Peyer's patch (tissue), 4 donors: ENCODE data around the gene KIF6. TPM values are rescaled to one million over a fixed set of nuclear protein-coding genes. Genes with fewer than 3 reads are reported as not detected.

Experiments used
- DNase-seq, 3 donors: peaks; one replicate each; pipeline ENCODE4 v3.0.0-alpha.2; 2017 to 2019
- H3K27ac ChIP-seq, 4 donors: fragments of 200-600 bp; sonication (generic); one replicate each; pipeline ENCODE4 v1.5.1; 2016 to 2019
- H3K27me3 ChIP-seq, 2 donors: fragments of 200-600 bp; sonication (generic); one replicate each; pipeline ENCODE4 v1.5.1; 2019
- H3K36me3 ChIP-seq, 3 donors: fragments of 200-600 bp; sonication (generic); one replicate each; pipeline ENCODE4 v1.5.1; 2016 to 2019
- H3K4me1 ChIP-seq, 4 donors: fragments of 200-600 bp; sonication (generic); one replicate each; pipeline ENCODE4 v1.5.1; 2016 to 2019
- H3K4me3 ChIP-seq, 4 donors: fragments of 200-600 bp; sonication (generic); 1 replicate in 3 of 4; 2 replicates in 1 of 4; pipeline ENCODE4 v1.5.1; 2016 to 2019; ENCODE audit warnings: mild to moderate bottlenecking in 1 of 4
- H3K9me3 ChIP-seq, 4 donors: fragments of 200-600 bp; sonication (generic); one replicate each; pipeline ENCODE4 v1.5.1; 2016 to 2019; ENCODE audit warnings: mild to moderate bottlenecking in 1 of 4
- CTCF ChIP-seq, 6 experiments: fragments of 450-650 bp in 4 of 6; fragments of 200-600 bp in 2 of 6; sonication (generic) in 1 of 6; IDR thresholded peaks; one replicate each; pipeline ENCODE4 v1.5.1; 2017 to 2019; ENCODE audit warnings: antibody characterized with exemption in 6 of 6, mild to moderate bottlenecking in 3 of 6, moderate library complexity in 1 of 6
- POLR2A ChIP-seq, 2 donors: fragments of 450-650 bp; IDR thresholded peaks; one replicate each; pipeline ENCODE4 v1.5.1; 2017; ENCODE audit warnings: antibody characterized with exemption in 2 of 2, mild to moderate bottlenecking in 2 of 2, moderate library complexity in 2 of 2
- total RNA-seq, 4 donors: library from RNA; depleted of rRNA; stranded (reverse); fragments of >200 nt; gene quantifications; one replicate each; pipeline ENCODE4 v1.1.0, GENCODE V29; 2016

The KIF6 gene
- total RNA-seq, 4 donors from 2014 or later: 0.83 TPM; not detected in 3

- TF ChIP-seq POLR2A (IDR thresholded peaks at IDR 0.05): no peak
- TF ChIP-seq CTCF (IDR thresholded peaks at IDR 0.05): no peak
- Histone ChIP-seq H3K27me3 (no peaks in the 10 kb centered on the region), H3K4me3 (no peak overlapping the region), H3K4me1 (no peaks in the 10 kb centered on the region), H3K36me3 (no peaks in the 10 kb centered on the region), H3K27ac (no peak overlapping the region), H3K9me3 (no peaks in the 10 kb centered on the region)
- DNase-seq: no peak
Observed at GRCh38 chr6:39386487-39386886, 338.7 kb downstream of the KIF6 start.

- no peak for DNase-seq
- H3K36me3 ChIP-seq: no peaks in the 10 kb centered on the region
- no peaks in the 10 kb centered on the region for H3K9me3 ChIP-seq
- no peaks in the 10 kb centered on the region for H3K4me1 ChIP-seq
- no peak overlapping the region for H3K27ac ChIP-seq
- TF ChIP-seq CTCF (IDR thresholded peaks at IDR 0.05) (no peak), POLR2A (IDR thresholded peaks at IDR 0.05) (no peak)
- no peaks in the 10 kb centered on the region for H3K27me3 ChIP-seq
- H3K4me3 ChIP-seq: no peak overlapping the region
Observed at GRCh38 chr6:39381550-39382140, 343.6 kb downstream of the KIF6 start.

GRCh38 chr6:39380837-39381549, 344.2 kb downstream of the KIF6 start:
- Histone ChIP-seq H3K4me3 (no peak overlapping the region), H3K27ac (no peak overlapping the region), H3K4me1 (no peaks in the 10 kb centered on the region), H3K9me3 (no peaks in the 10 kb centered on the region), H3K36me3 (no peaks in the 10 kb centered on the region), H3K27me3 (no peaks in the 10 kb centered on the region)
- DNase-seq: no peak
- no peak for TF ChIP-seq CTCF (IDR thresholded peaks at IDR 0.05)
- no peak for TF ChIP-seq POLR2A (IDR thresholded peaks at IDR 0.05)

- Histone ChIP-seq H3K27ac (no peak overlapping the region), H3K36me3 (no peaks in the 10 kb centered on the region), H3K9me3 (no peaks in the 10 kb centered on the region), H3K4me1 (no peaks in the 10 kb centered on the region), H3K4me3 (no peak overlapping the region), H3K27me3 (no peaks in the 10 kb centered on the region)
- no peak for TF ChIP-seq CTCF (IDR thresholded peaks at IDR 0.05)
- TF ChIP-seq POLR2A (IDR thresholded peaks at IDR 0.05): no peak
- DNase-seq: no peak
Observed at GRCh38 chr6:39378960-39379425, 346.2 kb downstream of the KIF6 start.

GRCh38 chr6:39378175-39378959, 346.8 kb downstream of the KIF6 start:
- Histone ChIP-seq H3K9me3 (no peaks in the 10 kb centered on the region), H3K4me3 (no peak overlapping the region), H3K27ac (no peak overlapping the region), H3K4me1 (no peaks in the 10 kb centered on the region), H3K36me3 (no peaks in the 10 kb centered on the region), H3K27me3 (no peaks in the 10 kb centered on the region)
- no peak for DNase-seq
- TF ChIP-seq POLR2A (IDR thresholded peaks at IDR 0.05) (no peak), CTCF (IDR thresholded peaks at IDR 0.05) (no peak)
